NCI-H446 treated with DMSO at 0.1 percent for 48 hours (cell line): ENCODE data around the gene TENT4A.

Experiments
- DNase-seq: peaks from one replicate; lab custom pipeline; 2025; lab: John Stamatoyannopoulos, UW

Gene TENT4A

GRCh38 chr5:6733411-6734242 lies 20.4 kb downstream of the TENT4A start:
- DNase-seq: no peak

GRCh38 chr5:6734243-6734700 lies 21.0 kb downstream of the TENT4A start:
- no peak for DNase-seq

GRCh38 chr5:6734781-6735180 lies 21.5 kb downstream of the TENT4A start:
- no peak for DNase-seq

GRCh38 chr5:6736106-6736505 lies 22.9 kb downstream of the TENT4A start:
- DNase-seq: no peak

GRCh38 chr5:6736524-6737042 lies 23.4 kb downstream of the TENT4A start:
- DNase-seq: no peak

- DNase-seq: no peak
Measured at GRCh38 chr5:6737043-6737941, 24.1 kb downstream of the TENT4A start.

GRCh38 chr5:6739603-6740002 lies 26.4 kb downstream of the TENT4A start:
- DNase-seq: no peak

GRCh38 chr5:6740586-6741150 lies 27.4 kb downstream of the TENT4A start:
- no peak for DNase-seq

GRCh38 chr5:6742081-6742758 lies 29.0 kb downstream of the TENT4A start:
- DNase-seq: no peak

- DNase-seq: no peak
Measured at GRCh38 chr5:6743161-6743560, 29.9 kb downstream of the TENT4A start.

- DNase-seq: no peak
Measured at GRCh38 chr5:6744841-6745705, 31.8 kb downstream of the TENT4A start.

- no peak for DNase-seq
Measured at GRCh38 chr5:6745706-6746222, 32.5 kb downstream of the TENT4A start.

GRCh38 chr5:6746244-6746643 lies 33.0 kb downstream of the TENT4A start:
- no peak for DNase-seq

- no peak for DNase-seq
Measured at GRCh38 chr5:6747103-6747502, 33.9 kb downstream of the TENT4A start.

- DNase-seq: no peak
Measured at GRCh38 chr5:6748142-6748541, 34.9 kb downstream of the TENT4A start.

GRCh38 chr5:6749026-6749716 lies 35.9 kb downstream of the TENT4A start:
- no peak for DNase-seq

- DNase-seq: no peak
Measured at GRCh38 chr5:6750142-6750840, 37.1 kb downstream of the TENT4A start.

GRCh38 chr5:6750951-6751685 lies 37.9 kb downstream of the TENT4A start:
- DNase-seq: no peak

GRCh38 chr5:6752236-6752635 lies 39.0 kb downstream of the TENT4A start:
- no peak for DNase-seq
